Immature natural killer cell (primary cell): ENCODE measurements around the gene ACADSB. TPM values are rescaled to one million over a fixed set of nuclear protein-coding genes. Genes with fewer than 3 reads are reported as not detected.

Experiments used
- DNase-seq, 3 donors: peaks; one replicate each; pipeline ENCODE4 v3.0.0; 2022; ENCODE audit warnings: mixed read lengths in 1 of 3
- H3K27ac Mint-ChIP-seq, 6 donors: one replicate each; pipeline ENCODE4 v1.8.0; 2020; ENCODE audit warnings: mixed read lengths in 6 of 6, mild to moderate bottlenecking in 5 of 6, inconsistent platforms in 4 of 6, moderate library complexity in 3 of 6
- H3K27me3 Mint-ChIP-seq, 3 donors: one replicate each; pipeline ENCODE4 v1.8.0; 2020 to 2021; ENCODE audit warnings: low read depth in 3 of 3, mild to moderate bottlenecking in 3 of 3, mixed read lengths in 3 of 3, moderate library complexity in 3 of 3, inconsistent platforms in 1 of 3
- H3K36me3 Mint-ChIP-seq, 3 donors: one replicate each; pipeline ENCODE4 v1.8.0; 2020; ENCODE audit warnings: mixed read lengths in 3 of 3, inconsistent platforms in 2 of 3, mild to moderate bottlenecking in 2 of 3
- H3K4me1 Mint-ChIP-seq, 2 donors: one replicate each; pipeline ENCODE4 v1.8.0; 2020; ENCODE audit warnings: inconsistent platforms in 2 of 2, mild to moderate bottlenecking in 2 of 2, mixed read lengths in 2 of 2, moderate library complexity in 1 of 2
- H3K4me3 Mint-ChIP-seq, 5 donors: one replicate each; pipeline ENCODE4 v1.8.0; 2020; ENCODE audit warnings: mild to moderate bottlenecking in 5 of 5, mixed read lengths in 5 of 5, inconsistent platforms in 3 of 5, moderate library complexity in 3 of 5
- H3K9me3 Mint-ChIP-seq, 6 donors: one replicate each; pipeline ENCODE4 v1.8.0; 2020; ENCODE audit warnings: mild to moderate bottlenecking in 6 of 6, mixed read lengths in 6 of 6, inconsistent platforms in 4 of 6, moderate library complexity in 3 of 6
- polyA plus RNA-seq, 3 donors: library from polyadenylated mRNA; unstranded; fragments of 300-500 nt; fragmentation: Illumina TruSeq; gene quantifications; one replicate each; pipeline ENCODE4 v1.2.3, GENCODE V29; 2021

The ACADSB gene
- polyA plus RNA-seq, 3 donors from 2014 or later: 22.7 to 41.7 (median 30.1) TPM

GRCh38 chr10:123103944-123104343 is 95.1 kb downstream of the ACADSB start:
- Mint-ChIP-seq H3K27me3 (peaks cover 4 to 5% (median 5%) of the 10 kb centered on the region in 3 donors), H3K4me3 (no peak overlapping the region), H3K9me3 (no peaks in the 10 kb centered on the region), H3K36me3 (no peaks in the 10 kb centered on the region), H3K4me1 (no peaks in the 10 kb centered on the region), H3K27ac (no peak overlapping the region)
- DNase-seq: no peak

Other genes with a start within 250 kb of the ACADSB start
- under 1 TPM in 2 of 3 donors, not detected in 1; 0.53 to 0.82 TPM for gene CUZD1, start 163.1 kb upstream of the ACADSB start, polyA plus RNA-seq
- gene FAM24B, start 129.4 kb upstream of the ACADSB start, polyA plus RNA-seq: 10 to 100 TPM in 1 of 3 donors, 1 to 10 TPM in 2; 3.6 to 13.3 (median 5.5) TPM
- not detected for gene FAM24A, start 98.4 kb upstream of the ACADSB start, polyA plus RNA-seq
- 1 to 10 TPM; 4.3 to 8.2 (median 5.9) TPM for gene C10orf88, start 54.8 kb upstream of the ACADSB start, polyA plus RNA-seq
- 10 to 100 TPM in 1 of 3 donors, 1 to 10 TPM in 2; 8.4 to 15.4 (median 9.5) TPM for gene PSTK, start 28.6 kb upstream of the ACADSB start, polyA plus RNA-seq
- 10 to 100 TPM in 2 of 3 donors, 1 to 10 TPM in 1; 5.3 to 16.0 (median 12.2) TPM for gene IKZF5, start 211 bp upstream of the ACADSB start, polyA plus RNA-seq
- gene HMX3, start 127.0 kb downstream of the ACADSB start, polyA plus RNA-seq: not detected
- not detected for gene HMX2, start 139.1 kb downstream of the ACADSB start, polyA plus RNA-seq
- 100 to 1,000 TPM; 203 to 348 (median 203) TPM for gene BUB3, start 145.4 kb downstream of the ACADSB start, polyA plus RNA-seq